ENCODE data around the gene PAFAH1B1.

DNA sequence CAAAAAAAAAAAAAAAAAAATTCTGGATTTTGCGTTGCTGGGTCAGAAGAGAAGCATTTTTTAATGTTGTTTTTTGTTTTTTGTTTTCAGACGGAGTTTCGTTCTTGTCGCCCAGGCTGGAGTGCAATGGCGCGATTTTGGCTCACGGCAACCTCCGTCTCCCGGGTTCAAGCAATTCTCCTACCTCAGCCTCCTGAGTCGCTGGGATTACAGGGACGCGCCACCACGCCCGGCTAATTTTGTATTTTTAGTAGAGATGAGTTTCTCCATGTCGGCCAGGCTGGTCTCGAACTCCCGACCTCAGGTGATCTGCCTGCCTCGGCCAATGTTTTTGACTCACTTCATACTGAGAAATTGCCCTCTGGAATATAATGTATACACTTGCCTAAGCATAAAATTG, 11.0 kb upstream of the PAFAH1B1 start:
- TF ChIP-seq, protein P1, sequence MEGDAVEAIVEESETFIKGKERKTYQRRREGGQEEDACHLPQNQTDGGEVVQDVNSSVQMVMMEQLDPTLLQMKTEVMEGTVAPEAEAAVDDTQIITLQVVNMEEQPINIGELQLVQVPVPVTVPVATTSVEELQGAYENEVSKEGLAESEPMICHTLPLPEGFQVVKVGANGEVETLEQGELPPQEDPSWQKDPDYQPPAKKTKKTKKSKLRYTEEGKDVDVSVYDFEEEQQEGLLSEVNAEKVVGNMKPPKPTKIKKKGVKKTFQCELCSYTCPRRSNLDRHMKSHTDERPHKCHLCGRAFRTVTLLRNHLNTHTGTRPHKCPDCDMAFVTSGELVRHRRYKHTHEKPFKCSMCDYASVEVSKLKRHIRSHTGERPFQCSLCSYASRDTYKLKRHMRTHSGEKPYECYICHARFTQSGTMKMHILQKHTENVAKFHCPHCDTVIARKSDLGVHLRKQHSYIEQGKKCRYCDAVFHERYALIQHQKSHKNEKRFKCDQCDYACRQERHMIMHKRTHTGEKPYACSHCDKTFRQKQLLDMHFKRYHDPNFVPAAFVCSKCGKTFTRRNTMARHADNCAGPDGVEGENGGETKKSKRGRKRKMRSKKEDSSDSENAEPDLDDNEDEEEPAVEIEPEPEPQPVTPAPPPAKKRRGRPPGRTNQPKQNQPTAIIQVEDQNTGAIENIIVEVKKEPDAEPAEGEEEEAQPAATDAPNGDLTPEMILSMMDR (conservative IDR thresholded peaks at IDR 0.05; ENCODE audit: low read depth in 2 of 2), result no peak
- TF ChIP-seq POLR2AphosphoS5 (IDR thresholded peaks at IDR 0.05; ENCODE audit: low read depth), result no peak
- no peak for TF ChIP-seq CREB1 (CRISPR knock-in tag; IDR thresholded peaks at IDR 0.05; ENCODE audit: low read depth)
- TF ChIP-seq, protein P2, sequence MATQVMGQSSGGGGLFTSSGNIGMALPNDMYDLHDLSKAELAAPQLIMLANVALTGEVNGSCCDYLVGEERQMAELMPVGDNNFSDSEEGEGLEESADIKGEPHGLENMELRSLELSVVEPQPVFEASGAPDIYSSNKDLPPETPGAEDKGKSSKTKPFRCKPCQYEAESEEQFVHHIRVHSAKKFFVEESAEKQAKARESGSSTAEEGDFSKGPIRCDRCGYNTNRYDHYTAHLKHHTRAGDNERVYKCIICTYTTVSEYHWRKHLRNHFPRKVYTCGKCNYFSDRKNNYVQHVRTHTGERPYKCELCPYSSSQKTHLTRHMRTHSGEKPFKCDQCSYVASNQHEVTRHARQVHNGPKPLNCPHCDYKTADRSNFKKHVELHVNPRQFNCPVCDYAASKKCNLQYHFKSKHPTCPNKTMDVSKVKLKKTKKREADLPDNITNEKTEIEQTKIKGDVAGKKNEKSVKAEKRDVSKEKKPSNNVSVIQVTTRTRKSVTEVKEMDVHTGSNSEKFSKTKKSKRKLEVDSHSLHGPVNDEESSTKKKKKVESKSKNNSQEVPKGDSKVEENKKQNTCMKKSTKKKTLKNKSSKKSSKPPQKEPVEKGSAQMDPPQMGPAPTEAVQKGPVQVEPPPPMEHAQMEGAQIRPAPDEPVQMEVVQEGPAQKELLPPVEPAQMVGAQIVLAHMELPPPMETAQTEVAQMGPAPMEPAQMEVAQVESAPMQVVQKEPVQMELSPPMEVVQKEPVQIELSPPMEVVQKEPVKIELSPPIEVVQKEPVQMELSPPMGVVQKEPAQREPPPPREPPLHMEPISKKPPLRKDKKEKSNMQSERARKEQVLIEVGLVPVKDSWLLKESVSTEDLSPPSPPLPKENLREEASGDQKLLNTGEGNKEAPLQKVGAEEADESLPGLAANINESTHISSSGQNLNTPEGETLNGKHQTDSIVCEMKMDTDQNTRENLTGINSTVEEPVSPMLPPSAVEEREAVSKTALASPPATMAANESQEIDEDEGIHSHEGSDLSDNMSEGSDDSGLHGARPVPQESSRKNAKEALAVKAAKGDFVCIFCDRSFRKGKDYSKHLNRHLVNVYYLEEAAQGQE (IDR thresholded peaks at IDR 0.05; ENCODE audit: unreplicated experiment), result no peak

Measured in GM23338 (cell line).